ENCODE results near the gene TSHZ2.
A peak's percentile ranks its signal among the peaks of the same experiment; 100 is the strongest.
"Not testable (repeated sequence)": the region's sequence is repeated elsewhere in the genome, so short reads cannot be mapped to it uniquely, and the experiment has no call there.

The TSHZ2 gene

DNA sequence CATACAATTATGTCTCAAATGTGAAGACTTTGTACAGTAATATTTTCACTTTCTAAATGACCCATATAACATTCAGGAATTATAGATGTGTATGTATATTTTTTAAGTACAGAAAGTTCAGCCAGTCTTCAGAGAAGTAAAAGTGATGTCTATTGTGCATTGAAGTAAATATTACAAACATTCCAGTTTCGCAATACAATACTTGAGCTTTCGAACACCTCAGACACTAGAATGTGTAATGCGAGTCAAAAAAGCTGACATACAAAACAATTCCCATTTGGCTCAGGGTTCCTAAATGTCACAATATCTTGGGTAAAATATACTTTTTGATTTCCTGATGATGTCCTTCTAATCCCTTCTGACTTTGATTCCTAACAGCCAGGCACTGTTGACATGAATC lies 520.1 kb downstream of the TSHZ2 start:
- DNase-seq, result no peak

DNA sequence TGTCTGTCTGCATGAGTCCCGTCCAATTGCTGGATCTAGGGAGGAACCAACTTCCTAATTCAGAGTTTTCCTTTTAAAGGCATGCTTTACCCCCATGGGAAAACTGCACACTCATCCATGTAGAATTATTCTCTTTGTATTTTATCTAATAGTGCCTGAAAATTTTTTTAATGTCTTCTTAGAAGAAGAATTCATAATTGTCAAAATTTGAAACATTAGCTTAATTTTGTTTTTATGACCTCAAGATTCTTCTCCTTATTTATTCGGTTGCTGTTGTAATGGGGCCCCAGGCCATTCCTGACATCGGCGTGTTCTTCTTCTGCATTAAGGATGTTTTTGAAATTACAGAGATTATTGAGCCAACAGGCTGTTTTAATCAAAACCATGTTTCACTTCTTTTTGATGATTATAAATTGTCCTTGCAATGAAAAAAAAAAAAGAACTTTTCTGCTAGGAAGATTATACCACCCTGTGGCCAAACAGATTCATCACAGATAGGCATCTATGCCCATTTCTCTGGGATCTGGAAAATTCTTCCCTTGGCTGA lies 521.2 kb downstream of the TSHZ2 start:
- DNase-seq, result no peak

DNA sequence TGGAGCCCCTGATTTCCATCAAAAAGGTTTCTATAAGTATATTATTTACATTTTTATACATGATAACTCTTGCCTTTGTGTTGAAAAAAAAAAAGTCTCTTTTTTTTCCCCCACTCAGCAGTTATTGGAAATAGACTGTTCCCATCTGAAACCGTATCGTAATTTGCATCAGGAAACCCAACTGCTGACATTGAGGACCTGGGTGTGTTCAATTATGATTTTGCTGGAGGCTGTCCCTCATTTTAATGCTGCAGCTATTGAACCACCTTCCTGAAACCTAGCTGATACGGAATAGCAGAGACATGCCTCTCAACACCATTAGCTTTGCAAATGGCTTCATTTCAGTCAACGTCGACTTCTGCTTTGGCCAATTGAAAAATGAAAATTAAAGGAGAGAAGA lies 522.6 kb downstream of the TSHZ2 start:
- DNase-seq, result no peak

DNA sequence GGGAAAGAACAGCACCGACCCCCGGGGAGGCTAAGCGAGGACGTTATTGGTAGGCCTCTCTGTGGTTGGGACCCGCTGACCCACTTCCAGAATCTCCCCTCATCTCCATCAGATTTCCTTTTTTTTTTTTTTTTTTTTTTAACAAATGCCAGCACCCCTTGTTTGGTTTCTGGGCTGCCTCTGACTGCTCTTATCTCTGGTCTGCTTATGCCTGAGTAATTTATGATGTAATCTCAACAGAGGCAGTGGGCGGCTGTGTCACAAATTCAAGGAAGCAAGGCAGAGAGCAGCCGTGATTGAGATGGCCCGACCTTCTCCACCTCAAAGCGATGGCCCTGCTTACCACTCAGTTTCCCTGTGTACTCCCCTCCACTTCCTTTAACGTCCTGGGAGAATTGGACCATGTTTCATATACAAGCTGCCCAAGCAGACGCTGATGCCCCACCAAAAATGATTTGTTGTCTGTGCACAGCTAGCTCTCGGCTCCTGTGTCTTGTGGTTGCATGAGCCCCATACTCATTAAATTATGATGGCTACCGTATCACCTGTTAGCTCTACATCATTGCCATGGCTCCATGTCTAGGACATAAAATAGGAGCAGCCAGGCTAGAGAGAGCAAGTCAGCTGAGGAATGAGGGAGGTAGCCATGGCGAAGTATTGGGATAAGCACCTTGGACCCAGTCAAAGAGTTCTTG lies 523.4 kb downstream of the TSHZ2 start:
- no peak for DNase-seq

DNA sequence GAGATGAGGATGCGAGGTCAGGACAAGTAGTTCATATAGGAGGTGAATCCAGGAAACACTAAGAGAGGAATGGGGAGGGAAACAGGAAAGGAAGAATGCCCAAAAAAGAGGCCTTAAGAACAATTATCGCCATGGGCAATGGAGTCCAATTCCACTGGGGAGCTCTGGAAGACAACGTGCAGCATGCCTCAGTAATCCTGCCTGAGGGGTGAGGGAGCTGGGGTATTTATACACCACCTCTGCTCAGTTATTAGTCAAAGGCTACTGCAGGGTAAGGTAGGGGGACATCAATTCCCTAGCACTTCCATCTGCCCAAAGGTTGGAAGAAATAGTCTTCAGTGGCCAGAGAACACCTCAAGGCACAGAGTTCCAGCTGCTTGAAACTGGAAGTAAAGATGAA lies 525.1 kb downstream of the TSHZ2 start:
- peak; percentile 57 for DNase-seq

DNA sequence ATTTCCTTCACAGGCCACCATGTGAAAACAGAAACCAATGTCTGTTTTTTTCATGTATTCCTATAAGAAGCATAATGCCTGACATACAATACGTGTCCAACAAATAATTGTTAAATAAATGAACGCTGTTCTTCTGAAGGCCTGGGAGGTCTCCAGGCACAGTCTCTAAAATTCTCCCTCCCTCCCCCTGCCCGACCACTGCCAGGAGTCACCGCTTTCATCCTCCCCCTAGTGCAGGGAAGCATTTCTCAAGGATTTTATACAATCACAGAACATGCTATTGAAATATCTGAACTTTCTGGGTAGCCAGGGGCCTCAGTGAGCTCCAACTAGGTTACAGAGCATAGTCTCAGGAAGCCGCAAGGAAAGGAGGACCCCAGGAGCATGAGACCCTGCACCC lies 526.2 kb downstream of the TSHZ2 start:
- DNase-seq, result no peak

DNA sequence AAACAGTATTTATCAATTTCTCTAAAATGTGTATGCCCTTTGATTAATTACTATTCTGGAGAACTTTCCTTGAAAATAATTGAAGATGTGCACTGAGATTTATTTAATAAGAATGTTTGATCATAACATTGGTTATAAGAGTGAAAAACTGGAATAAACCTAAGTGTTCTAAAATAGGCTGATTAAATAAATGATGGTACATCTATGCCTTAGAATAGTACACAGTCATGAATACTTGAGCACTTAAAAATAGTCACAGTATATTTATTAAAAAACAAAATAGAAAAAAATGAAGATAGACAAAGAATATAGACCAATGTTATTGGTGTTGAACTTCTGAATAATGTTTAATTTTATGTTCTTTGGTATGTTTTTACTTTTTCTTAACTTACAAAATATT lies 528.5 kb downstream of the TSHZ2 start:
- DNase-seq, result no peak

DNA sequence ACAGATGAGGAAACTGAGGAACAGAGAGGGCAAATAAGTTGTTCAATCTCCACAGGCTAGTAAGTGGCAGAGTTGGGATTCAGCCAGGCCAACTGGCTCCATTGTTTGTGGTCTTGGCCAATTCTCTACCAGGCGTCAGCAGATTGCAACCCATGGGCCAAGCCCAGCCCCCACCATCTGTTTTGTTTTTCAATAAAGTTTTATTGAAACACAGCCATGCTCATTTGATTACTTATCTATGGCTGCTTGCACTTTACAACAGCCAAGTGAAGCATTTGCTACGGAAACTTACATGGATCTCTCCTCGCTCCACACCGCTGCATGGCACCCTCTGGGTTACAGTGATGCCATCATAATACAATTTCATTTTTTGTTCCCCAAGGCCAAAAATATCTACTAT lies 530.7 kb downstream of the TSHZ2 start:
- DNase-seq, result no peak

DNA sequence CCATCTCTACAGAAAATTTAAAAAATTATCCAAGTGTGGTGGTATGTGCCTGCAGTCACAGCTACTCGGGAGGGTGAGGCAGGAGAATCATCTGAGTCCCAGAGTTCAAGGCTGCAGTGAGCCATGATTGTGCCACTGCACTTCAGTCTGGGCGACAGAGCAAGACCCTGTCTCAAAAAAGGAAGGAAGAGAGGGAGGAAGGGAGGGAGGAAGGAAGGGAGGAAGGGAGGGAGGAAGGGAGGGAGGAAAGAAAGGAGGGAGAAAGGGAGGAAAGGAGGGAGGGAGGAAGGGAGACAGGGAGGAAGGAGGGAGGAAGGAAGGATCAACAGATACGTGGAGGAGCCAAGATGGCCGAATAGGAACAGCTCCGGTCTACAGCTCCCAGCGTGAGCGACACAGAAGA lies 531.4 kb downstream of the TSHZ2 start:
- no peak for DNase-seq

DNA sequence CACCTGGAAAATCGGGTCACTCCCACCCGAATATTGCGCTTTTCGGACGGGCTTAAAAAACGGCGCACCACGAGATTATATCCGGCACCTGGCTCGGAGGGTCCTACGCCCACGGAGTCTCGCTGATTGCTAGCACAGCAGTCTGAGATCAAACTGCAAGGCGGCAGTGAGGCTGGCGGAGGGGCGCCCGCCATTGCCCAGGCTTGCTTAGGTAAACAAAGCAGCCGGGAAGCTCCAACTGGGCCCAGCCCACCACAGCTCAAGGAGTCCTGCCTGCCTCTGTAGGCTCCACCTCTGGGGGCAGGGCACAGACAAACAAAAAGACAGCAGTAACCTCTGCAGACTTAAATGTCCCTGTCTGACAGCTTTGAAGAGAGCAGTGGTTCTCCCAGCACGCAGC lies 531.9 kb downstream of the TSHZ2 start:
- DNase-seq, result not testable (repeated sequence)

DNA sequence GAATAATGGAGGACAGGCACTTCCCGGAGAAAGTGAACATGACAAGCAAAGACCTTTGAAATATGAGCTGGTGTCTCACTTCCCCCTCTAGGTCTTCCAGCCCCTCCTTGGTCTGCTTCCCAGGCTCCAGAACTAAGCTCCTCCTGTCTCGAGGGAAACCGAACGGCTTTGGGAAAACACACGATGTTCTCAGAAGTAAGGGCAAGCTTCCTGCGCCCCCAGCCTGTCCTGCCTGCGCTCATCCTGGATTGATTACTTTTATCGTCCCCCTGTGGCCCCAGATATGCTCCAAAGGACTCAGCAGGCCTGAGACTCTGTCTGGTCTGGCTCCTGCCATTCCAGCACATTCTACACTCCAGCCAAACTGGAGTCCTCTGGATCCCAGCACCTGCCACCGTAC lies 538.1 kb downstream of the TSHZ2 start:
- DNase-seq, result no peak

DNA sequence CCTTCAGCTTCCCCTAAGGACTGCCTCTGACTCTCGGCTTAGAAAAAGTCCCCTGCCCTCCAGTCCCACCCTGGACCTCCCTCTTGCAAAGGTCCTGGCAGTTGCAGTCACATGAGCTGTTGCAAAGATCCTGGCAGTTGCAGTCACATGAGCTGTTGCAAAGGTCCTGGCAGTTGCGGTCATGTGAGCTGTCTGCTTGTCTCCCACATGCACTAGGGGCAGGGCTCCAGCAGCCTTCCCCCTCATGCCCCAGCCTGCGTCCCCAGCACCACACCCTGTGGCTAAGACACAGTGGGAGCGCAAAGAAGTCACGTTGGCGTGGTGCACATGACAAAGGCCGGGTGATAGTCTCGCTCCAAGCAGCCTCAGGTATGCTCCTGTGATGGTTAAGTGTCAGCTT lies 538.5 kb downstream of the TSHZ2 start:
- DNase-seq, result no peak

DNA sequence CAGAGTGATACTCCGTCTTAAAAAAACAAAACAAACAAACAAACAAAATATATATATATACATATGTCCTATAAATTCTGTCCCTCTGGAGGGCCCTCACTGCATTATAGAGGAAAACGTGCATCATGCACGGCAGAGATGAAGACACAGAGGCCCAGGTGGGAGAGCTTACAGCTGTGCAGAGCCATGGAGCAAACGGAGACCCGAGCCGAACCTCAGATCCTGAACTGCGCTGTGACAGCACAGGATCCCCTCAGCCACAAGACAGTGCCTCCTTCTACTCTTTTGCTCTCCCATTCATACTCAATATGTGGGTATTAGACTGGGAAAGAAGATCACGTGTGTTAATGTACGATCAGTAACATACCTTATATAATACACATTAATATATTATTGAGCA lies 539.9 kb downstream of the TSHZ2 start:
- DNase-seq, result no peak

DNA sequence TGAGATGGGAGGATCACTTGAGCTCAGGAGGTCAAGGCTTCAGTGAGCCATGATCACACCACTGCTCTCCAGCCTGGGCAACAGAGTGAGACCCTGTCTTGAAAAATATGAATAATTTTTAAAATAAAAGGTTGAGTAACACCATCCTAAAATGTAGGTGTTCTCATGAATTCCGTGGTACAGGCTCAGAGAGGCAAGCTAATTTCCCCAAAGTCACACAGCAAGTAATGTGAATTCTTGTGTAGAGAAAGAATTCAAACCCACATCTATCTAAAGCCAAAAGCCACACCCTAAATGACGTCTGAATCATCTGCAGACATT lies 541.0 kb downstream of the TSHZ2 start:
- DNase-seq, result no peak

DNA sequence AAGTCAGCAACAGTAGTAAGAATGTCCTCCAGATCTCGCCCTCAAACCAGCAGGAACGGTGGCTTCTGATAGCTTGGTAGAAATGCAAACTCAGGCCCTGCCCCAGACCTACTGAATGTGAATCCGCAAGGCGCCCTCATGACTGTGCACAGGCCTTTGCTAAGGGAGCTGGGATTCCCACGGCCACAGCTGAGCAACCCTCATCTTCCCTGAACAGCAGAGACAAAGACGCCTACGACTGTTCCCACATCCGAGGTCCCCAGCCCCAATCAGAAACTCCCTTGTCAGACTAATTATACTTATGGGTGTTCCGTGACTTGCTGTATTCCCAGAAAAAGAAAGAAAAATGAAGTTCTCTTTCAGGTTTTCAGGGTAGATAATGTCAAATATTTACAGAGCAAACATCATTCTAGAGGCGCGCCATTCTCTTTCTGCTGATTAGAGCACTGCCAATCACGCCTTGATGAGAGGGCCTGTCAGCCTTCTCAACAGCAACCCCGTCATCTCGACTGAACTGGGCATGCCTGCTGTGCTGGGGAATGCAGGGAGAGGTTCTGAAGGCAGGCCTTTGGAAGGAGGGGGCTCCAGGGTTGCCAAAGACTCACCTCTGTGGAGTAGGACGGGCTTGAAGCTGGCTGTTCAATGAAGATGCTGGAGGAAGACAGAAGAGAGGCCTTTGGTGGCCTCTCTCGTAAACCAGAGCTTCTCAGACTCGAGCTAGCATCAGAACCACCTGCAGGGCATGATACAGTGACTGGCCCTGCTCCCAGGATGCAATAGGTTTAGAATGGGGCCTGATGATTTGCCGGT lies 541.5 kb downstream of the TSHZ2 start:
- DNase-seq, result no peak

DNA sequence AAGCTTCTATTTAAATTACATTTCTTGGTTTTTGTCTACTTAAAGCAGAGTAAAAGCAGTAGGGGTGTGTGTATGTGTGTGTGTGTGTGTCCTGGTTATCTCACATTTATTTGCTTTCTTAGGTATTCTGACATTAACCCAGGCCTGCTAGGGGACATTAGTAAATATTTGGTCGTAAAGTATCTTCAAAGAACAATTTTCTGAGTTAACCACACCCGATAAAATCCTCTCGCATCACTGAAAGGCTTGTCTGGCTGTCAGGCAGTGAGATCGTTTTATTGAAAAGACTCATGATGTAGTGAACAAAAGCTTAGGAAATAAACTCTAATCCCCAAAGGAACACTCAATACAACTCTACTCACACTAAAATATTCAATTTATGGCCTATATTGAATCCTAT lies 543.6 kb downstream of the TSHZ2 start:
- no peak for DNase-seq

DNA sequence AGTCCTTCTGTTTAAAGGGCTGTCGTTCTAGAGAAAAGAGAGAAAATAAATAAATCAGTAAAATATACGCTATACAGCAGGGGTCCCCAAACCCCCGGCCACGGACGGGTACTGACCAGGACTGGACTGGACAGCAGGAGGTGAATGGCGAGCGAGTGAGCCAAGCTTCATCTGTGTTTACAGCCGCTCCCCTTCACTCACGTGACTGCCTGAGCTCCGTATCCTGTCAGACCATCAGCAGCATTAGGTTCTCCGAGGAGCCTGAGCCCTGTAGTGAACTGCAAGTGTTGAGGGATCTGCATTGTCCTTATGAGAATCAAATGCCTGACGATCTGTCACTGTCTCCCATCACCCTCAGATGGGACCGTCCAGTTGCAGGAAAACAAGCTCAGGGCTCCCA lies 545.0 kb downstream of the TSHZ2 start:
- DNase-seq, result no peak

DNA sequence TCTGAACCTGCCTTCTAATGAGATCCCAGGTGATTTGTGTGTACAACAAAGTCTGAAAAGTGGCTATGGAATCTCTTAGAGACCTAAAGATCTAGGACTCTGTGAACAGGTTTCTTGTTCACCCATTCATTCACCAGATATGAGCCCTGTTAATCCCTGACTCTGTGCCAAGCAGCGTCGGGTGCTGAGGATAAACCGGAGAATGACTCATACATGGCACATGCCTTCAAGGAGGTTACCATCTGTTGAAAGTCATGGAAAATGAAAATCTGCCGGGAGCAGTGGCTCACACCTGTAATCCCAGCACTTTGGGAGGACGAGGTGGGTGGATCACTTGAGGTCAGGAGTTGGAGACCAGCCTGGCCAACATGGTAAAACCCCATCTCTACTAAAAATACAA lies 549.3 kb downstream of the TSHZ2 start:
- DNase-seq, result peak; percentile 41

DNA sequence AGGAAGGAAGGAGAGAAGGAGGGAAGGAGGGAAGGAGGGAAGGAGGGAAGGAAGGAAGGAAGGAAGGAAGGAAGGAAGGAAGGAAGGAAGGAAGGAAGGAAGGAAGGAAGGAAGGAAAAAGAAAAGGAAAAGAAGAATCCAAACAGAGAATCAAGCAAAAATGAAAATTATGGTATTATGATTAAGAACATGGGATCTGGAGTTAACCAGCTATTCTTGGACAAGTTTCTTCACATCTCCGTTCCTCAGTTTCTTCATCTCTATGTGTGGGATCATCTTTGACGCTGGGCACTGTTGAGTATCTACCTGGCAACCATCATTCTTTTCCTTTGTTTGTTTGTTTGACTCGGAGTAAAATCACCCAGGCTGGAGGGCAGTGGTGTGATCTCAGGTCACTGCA lies 549.9 kb downstream of the TSHZ2 start:
- DNase-seq, result no peak

DNA sequence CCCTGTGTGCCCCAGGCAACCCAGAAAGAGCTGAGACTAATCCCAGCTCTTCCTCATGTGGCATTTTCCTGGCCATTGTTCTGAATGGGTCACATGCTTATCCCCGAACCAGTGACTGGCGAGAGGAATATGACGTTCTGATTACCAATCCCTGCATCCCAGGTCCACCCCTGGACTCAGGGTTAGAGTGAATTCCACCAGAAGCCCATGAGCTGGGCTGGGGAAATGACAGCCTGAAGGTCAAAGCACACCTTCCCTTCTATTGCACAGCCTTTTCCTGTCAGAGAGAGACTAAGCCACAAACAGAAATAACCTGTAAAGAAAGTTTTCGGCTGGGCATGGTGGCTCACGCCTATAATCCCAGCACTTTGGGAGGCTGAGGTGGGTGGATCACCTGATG lies 550.5 kb downstream of the TSHZ2 start:
- no peak for DNase-seq

DNA sequence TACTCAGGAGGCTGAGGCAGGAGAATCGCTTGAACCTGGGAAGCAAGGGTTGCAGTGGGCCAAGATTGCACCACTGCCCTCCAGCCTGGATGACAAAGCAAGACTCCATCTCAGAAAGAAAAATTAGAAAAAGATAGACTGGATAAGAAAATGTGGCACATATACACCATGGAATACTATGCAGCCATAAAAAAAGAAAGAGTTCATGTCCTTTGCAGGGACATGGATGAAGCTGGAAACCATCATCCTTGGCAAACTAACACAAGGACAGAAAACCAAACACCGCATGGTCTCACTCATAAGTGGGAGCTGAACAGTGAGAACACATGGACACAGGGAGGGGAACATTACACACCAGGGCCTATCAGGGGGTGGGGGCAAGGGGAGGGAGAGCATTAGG lies 551.5 kb downstream of the TSHZ2 start:
- DNase-seq, result not testable (repeated sequence)

DNA sequence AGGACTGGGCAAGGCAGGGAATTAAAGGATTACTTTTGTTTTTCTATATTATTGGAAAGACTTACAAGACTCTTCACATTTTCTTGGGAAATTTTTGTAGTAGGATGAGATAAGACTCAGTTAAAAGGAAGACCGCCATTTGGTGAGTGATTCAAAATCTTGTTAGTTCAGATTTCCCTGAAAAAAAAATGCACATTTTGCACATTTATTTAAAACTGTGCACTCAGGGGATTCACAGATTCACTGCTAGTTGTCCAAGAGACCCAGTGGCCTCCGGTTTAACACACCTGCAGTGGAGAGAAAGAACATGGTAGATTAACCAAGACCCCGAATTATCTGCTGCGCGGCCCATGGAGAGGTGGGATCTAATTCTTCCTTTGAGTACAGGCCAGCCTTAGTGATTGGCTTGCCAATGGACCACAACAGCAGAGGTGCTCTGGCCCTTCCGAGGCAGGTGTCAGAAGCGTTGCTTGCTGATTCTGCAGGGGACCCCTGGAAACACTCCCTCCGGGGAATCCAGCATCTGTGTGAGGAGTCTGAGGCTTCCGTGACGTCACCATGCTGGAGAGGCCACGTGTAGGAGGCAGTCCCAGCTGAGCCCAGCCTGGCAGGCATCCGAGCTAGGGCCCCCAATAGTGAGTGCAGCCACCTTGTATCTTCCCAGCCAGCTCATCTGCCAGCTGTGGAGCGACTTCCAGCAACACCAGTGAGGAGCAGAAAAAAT lies 552.6 kb downstream of the TSHZ2 start:
- DNase-seq, result peak; percentile 26

DNA sequence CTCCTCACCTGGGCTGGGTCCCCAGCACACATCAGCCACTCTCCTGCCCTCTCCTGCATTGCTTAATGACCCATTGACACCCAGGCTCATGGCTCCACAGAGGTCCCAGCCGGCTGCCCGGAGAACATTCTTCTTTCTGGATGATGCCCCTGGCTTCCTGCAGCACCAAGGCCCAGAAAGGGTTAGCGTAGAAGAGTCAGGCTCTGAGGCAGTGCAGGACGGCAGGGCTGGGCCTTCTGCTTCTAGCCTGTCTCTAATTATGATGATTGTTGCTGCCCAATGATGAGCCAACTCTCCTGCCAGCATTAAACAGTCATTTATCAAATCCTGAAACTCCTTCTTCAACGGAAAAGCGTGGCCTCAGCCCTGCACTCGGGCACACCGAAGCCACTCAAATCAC lies 555.0 kb downstream of the TSHZ2 start:
- no peak for DNase-seq

DNA sequence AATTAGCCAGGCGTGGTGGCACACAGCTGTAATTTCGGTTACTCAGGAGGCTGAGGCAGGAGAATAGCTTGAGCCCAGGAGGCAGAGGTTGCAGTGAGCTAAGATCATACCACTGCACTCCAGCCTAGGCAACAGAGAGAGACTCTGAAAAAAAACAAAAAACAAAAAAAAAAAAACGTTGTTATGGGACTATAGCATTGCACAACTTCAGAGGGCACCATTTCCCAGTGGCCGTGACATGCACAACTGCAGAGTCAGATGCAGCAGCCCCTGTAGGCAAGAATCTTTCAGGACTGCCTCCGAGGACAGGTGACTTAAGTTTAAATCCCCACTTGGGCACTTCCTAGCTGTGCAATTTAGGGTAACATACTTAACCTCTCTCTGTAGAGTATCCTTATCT lies 557.5 kb downstream of the TSHZ2 start:
- no peak for DNase-seq

Measured in NCI-H82 (cell line).